ENCODE data around the gene CDC42BPA. TPM values are rescaled to one million over a fixed set of nuclear protein-coding genes. Genes with fewer than 3 reads are reported as not detected.

Gene CDC42BPA
- polyA plus RNA-seq, 1 of the 3 experiments (the other 2 are of a cell fraction) = 6.8 TPM

DNA sequence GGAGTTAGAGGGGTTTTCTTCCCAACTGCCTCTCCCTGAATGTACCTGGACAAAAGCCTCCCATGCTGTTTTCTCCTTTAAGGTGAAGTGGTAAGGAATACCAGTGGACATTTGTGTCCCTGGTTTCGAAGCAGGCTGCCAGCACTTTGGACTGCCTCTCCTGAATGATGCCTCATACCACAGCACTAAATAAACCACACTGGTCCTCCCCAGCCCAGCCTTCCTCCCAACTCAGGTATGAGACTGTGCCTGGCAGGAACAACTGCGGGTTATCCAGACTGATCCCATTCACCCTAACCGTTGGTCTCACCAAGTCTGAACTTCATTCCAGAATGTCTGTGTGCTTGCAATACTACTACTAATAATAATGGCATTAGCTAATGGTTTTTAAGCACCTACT, 368.9 kb downstream of the CDC42BPA start:
- no peaks in the 10 kb centered on the region for H3K36me3 ChIP-seq (replicated peaks in 1 of 2; ENCODE audit: control insufficient read depth in 1 of 2, insufficient read depth in 2 of 2, low read length in 1 of 2)

DNA sequence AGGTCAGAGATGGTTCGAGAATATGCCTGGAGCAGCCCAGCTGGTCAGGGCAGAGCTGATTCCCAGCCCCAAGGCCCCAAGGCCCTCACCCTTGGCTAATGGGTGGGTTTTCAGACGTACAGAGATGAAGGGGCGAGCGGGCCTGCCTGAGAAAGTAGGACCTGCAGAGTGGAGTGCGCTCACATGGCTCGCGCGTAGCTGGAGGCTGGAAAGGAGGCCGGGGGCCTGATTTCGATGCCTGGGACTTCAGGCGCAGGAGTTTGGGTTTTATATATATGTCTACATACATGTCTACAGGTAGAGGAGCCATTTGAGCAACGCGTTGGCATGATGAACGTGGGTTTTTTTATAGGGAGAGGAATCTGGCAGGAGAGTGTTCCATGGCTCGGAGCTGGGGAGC, 369.3 kb downstream of the CDC42BPA start:
- Histone ChIP-seq H3K27me3 (ENCODE audit: insufficient read depth) (no peaks in the 10 kb centered on the region), H3F3A (replicated peaks; ENCODE audit: insufficient read depth) (no peaks in the 10 kb centered on the region), H3K4me3 (ENCODE audit: low read depth in 2 of 2, low read length in 1 of 2) (no peak overlapping the region), H3K9me2 (no peaks in the 10 kb centered on the region), H3K36me3 (replicated peaks in 1 of 2; ENCODE audit: control insufficient read depth in 1 of 2, insufficient read depth in 2 of 2, low read length in 1 of 2) (no peaks in the 10 kb centered on the region), H3K27ac (ENCODE audit: low read depth in 2 of 2, low read length in 1 of 2) (no peak overlapping the region), H3K4me2 (no peak overlapping the region), H2AFZ (ENCODE audit: low read depth) (no peak overlapping the region), H3K4me1 (ENCODE audit: control insufficient read depth in 1 of 2, insufficient read depth in 2 of 2, low read depth in 1 of 2, low read length in 1 of 2) (peaks cover 0 to 16% of the 10 kb centered on the region in 2 experiments; a peak in 1 of 4 replicates), H3K9me3 (no peaks in the 10 kb centered on the region), H4K20me1 (ENCODE audit: insufficient read depth) (no peaks in the 10 kb centered on the region), H3K9ac (no peak overlapping the region), H3K79me2 (ENCODE audit: insufficient read depth) (no peaks in the 10 kb centered on the region)
- TF ChIP-seq, protein P1, sequence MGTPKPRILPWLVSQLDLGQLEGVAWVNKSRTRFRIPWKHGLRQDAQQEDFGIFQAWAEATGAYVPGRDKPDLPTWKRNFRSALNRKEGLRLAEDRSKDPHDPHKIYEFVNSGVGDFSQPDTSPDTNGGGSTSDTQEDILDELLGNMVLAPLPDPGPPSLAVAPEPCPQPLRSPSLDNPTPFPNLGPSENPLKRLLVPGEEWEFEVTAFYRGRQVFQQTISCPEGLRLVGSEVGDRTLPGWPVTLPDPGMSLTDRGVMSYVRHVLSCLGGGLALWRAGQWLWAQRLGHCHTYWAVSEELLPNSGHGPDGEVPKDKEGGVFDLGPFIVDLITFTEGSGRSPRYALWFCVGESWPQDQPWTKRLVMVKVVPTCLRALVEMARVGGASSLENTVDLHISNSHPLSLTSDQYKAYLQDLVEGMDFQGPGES (IDR thresholded peaks at IDR 0.05; ENCODE audit: low read depth, low read length) = no peak
- TF ChIP-seq RAD21 (IDR thresholded peaks at IDR 0.05; ENCODE audit: low read length) (no peak), RCOR1 (IDR thresholded peaks at IDR 0.05; ENCODE audit: low read length) (no peak), SMC3 (IDR thresholded peaks at IDR 0.05; ENCODE audit: low read depth, low read length) (no peak), ELF1 (IDR thresholded peaks at IDR 0.05) (no peak), NRF1 (IDR thresholded peaks at IDR 0.05; ENCODE audit: low read depth, low read length) (no peak), JUND (IDR thresholded peaks at IDR 0.05) (no peak)
- TF ChIP-seq, protein P2, sequence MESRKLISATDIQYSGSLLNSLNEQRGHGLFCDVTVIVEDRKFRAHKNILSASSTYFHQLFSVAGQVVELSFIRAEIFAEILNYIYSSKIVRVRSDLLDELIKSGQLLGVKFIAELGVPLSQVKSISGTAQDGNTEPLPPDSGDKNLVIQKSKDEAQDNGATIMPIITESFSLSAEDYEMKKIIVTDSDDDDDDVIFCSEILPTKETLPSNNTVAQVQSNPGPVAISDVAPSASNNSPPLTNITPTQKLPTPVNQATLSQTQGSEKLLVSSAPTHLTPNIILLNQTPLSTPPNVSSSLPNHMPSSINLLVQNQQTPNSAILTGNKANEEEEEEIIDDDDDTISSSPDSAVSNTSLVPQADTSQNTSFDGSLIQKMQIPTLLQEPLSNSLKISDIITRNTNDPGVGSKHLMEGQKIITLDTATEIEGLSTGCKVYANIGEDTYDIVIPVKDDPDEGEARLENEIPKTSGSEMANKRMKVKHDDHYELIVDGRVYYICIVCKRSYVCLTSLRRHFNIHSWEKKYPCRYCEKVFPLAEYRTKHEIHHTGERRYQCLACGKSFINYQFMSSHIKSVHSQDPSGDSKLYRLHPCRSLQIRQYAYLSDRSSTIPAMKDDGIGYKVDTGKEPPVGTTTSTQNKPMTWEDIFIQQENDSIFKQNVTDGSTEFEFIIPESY (IDR thresholded peaks at IDR 0.05; ENCODE audit: borderline replicate concordance, low read depth) = no peak
- TF ChIP-seq, protein P3, sequence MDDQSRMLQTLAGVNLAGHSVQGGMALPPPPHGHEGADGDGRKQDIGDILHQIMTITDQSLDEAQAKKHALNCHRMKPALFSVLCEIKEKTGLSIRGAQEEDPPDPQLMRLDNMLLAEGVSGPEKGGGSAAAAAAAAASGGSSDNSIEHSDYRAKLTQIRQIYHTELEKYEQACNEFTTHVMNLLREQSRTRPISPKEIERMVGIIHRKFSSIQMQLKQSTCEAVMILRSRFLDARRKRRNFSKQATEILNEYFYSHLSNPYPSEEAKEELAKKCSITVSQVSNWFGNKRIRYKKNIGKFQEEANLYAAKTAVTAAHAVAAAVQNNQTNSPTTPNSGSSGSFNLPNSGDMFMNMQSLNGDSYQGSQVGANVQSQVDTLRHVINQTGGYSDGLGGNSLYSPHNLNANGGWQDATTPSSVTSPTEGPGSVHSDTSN (IDR thresholded peaks at IDR 0.05) = no peak
- TF ChIP-seq, protein P4, sequence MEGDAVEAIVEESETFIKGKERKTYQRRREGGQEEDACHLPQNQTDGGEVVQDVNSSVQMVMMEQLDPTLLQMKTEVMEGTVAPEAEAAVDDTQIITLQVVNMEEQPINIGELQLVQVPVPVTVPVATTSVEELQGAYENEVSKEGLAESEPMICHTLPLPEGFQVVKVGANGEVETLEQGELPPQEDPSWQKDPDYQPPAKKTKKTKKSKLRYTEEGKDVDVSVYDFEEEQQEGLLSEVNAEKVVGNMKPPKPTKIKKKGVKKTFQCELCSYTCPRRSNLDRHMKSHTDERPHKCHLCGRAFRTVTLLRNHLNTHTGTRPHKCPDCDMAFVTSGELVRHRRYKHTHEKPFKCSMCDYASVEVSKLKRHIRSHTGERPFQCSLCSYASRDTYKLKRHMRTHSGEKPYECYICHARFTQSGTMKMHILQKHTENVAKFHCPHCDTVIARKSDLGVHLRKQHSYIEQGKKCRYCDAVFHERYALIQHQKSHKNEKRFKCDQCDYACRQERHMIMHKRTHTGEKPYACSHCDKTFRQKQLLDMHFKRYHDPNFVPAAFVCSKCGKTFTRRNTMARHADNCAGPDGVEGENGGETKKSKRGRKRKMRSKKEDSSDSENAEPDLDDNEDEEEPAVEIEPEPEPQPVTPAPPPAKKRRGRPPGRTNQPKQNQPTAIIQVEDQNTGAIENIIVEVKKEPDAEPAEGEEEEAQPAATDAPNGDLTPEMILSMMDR (IDR thresholded peaks at IDR 0.05) = no peak
- TF ChIP-seq, protein P5, sequence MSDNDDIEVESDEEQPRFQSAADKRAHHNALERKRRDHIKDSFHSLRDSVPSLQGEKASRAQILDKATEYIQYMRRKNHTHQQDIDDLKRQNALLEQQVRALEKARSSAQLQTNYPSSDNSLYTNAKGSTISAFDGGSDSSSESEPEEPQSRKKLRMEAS (IDR thresholded peaks at IDR 0.05; ENCODE audit: low read depth) = no peak
- 96% methylated on average over 15 of the region's 15 CpGs for WGBS (ENCODE audit: low lambda C conversion rate)
- no peak for DNase-seq
- ChIA-PET CTCF (no interaction called here), POLR2A (no interaction called here)

More for the DNA sequence above, 368.9 kb downstream of the CDC42BPA start:
- H2AFZ ChIP-seq (ENCODE audit: low read depth) = no peak overlapping the region
- H3K9me2 ChIP-seq = no peaks in the 10 kb centered on the region
- H3K79me2 ChIP-seq (ENCODE audit: insufficient read depth) = no peaks in the 10 kb centered on the region
- no peak overlapping the region for H3K27ac ChIP-seq (ENCODE audit: low read depth in 2 of 2, low read length in 1 of 2)
- CTCF ChIA-PET = interaction anchor here (1.8 kb wide), 1 partner anchor 315 kb away, joined by 6 read pairs; no protein-coding TSS in a partner anchor
- H3K4me1 ChIP-seq (ENCODE audit: control insufficient read depth in 1 of 2, insufficient read depth in 2 of 2, low read depth in 1 of 2, low read length in 1 of 2) = peaks cover 0 to 16% of the 10 kb centered on the region in 2 experiments; a peak in 1 of 4 replicates
- DNase-seq = no peak
- WGBS (ENCODE audit: low lambda C conversion rate) = 100% methylated on average over 3 of the region's 3 CpGs
- H3F3A ChIP-seq (replicated peaks; ENCODE audit: insufficient read depth) = no peaks in the 10 kb centered on the region
- TF ChIP-seq JUND (IDR thresholded peaks at IDR 0.05) (no peak), SIN3A (IDR thresholded peaks at IDR 0.05; ENCODE audit: borderline replicate concordance, low read depth, low read length) (no peak), GABPA (IDR thresholded peaks at IDR 0.05; ENCODE audit: low read depth) (no peak)
- TF ChIP-seq, protein P6, sequence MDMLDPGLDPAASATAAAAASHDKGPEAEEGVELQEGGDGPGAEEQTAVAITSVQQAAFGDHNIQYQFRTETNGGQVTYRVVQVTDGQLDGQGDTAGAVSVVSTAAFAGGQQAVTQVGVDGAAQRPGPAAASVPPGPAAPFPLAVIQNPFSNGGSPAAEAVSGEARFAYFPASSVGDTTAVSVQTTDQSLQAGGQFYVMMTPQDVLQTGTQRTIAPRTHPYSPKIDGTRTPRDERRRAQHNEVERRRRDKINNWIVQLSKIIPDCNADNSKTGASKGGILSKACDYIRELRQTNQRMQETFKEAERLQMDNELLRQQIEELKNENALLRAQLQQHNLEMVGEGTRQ (IDR thresholded peaks at IDR 0.05; ENCODE audit: borderline replicate concordance, low read depth, low read length) = no peak
- TF ChIP-seq, protein P1 (IDR thresholded peaks at IDR 0.05; ENCODE audit: low read depth, low read length) = no peak
- TF ChIP-seq, protein P2 (IDR thresholded peaks at IDR 0.05; ENCODE audit: borderline replicate concordance, low read depth) = no peak
- H3K9me3 ChIP-seq = no peaks in the 10 kb centered on the region
- H4K20me1 ChIP-seq (ENCODE audit: insufficient read depth) = no peaks in the 10 kb centered on the region
- H3K4me2 ChIP-seq = no peak overlapping the region
- POLR2A ChIA-PET = no interaction called here
- H3K9ac ChIP-seq = no peak overlapping the region
- no peaks in the 10 kb centered on the region for H3K27me3 ChIP-seq (ENCODE audit: insufficient read depth)
- H3K4me3 ChIP-seq (ENCODE audit: low read depth in 2 of 2, low read length in 1 of 2) = no peak overlapping the region
